HG02840 (cell line): ENCODE results near the gene ST6GALNAC3.

Experiments used
- ATAC-seq: cut with Tn5 transposase; IDR thresholded peaks from one replicate; pipeline ENCODE4 v1.9.1; 2021; ENCODE audit warnings: mild to moderate bottlenecking, moderate library complexity, moderate number of reproducible peaks; ENCODE audit not compliant: unreplicated experiment, low FRiP score

Gene ST6GALNAC3

DNA sequence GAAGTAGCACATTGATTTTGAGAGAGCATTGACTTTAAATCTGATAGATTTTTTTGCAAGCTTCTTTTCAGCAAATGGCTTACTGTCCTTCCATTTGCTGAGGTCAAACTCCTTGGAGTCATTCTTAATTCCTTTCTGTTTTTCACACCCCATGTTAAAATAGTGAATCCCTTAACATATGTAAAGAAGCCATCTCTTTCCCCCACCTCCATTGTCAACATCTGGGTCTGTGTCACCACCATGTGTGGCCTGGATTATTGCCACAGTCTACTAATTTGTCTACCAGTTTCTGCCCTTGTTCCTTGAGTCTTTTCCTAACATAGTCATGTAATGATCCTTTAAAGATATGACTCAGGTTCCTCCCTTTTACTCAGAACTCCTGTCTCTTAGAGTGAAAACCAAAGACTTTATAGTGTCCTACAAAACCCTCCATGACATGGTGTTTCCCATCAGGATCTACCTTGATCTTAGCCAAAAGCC is 104.7 kb downstream of the ST6GALNAC3 start:
- ATAC-seq = no peak

- no peak for ATAC-seq
Observed at GRCh38 chr1:76185207-76185606, 110.7 kb downstream of the ST6GALNAC3 start.

DNA sequence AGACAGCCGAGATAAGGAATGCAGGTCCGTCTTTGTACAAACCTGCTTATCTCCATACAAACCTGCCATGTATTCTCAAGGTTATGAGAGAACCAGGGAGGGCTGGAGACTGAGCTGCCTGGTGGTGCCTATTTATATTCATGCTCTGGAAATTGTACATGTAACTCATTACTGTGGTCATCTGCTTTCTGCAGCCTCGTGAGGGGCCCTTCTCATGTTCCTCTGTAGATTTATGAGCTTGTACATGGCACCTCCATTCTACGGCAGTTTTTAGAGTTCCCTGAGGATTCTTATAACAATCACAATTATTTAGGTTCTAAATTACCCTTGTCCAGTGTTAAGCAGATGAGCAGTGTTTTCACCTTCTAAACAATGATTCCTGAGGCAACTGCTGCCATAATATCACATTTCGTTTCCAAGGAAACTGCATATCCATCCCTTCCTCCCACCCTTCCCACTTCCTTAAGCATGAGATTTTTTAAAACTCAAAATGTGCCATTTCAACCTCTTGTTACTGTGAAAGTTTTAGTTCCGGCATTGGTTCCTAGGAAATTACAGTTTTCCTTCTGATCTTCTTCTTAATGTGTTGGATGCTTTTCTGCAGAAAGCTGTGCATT is 112.1 kb downstream of the ST6GALNAC3 start:
- no peak for ATAC-seq

- no peak for ATAC-seq
Observed at GRCh38 chr1:76187436-76187835, 112.9 kb downstream of the ST6GALNAC3 start.

DNA sequence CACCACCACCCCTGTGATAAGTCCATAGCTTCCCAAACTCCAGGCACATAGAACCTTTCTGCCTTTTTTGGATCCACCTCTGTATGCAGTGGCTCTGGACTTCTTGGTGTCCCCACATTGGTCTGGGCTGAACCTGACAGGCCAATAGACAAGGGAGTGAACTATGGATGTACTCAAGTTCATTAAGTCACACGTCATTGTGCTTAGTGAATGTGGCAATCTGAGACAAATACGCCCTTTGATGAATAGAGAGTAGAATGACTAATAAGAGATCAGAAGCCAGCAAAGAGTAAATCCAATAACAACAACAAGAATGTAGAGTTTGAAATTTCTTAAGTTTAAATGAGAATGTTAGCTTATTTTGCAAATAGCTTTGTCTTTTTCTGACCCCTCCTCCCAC is 114.8 kb downstream of the ST6GALNAC3 start:
- ATAC-seq = no peak

GRCh38 chr1:76190749-76191424 is 116.3 kb downstream of the ST6GALNAC3 start:
- no peak for ATAC-seq

DNA sequence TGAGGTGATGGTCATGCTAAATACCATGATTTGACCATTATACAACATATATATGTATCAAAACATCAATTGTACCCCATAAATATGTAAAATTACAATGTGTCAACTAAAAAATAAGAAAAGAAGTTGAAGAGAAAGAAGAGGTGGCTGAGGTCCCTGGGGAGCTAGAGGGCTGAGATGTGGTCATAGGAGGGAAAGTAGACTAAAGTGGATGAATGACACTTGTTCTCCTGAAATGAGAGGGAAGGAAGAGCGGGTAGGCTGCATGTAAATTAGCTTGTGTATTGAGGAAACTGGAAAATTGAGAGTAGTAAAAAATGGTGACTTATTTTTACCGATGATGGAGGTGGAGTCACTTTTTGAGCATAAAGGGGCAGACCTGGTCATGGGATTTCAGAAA is 117.0 kb downstream of the ST6GALNAC3 start:
- no peak for ATAC-seq

DNA sequence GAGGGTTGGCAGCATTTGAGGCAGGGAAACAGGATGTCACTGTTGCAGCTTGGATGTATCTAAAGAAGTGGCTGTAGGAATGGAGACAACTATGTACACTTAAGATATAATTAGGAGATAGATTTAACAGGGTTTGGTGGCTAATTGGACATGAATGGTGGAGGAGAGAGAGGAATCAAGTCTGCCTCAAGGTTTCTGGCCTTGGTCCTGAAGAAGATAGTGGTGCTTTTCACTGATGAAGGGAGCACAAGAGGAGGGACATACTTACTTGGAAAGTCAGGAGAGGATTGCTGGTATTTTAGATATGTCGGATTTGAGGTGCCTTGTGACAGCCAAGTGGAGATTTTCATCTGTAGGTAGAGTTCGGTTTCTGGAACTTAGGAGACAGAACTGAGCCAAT is 123.9 kb downstream of the ST6GALNAC3 start:
- no peak for ATAC-seq

- no peak for ATAC-seq
Observed at GRCh38 chr1:76202670-76203069, 128.1 kb downstream of the ST6GALNAC3 start.

GRCh38 chr1:76203127-76203526 is 128.6 kb downstream of the ST6GALNAC3 start:
- ATAC-seq = no peak

- ATAC-seq = no peak
Observed at GRCh38 chr1:76209238-76209637, 134.7 kb downstream of the ST6GALNAC3 start.

- no peak for ATAC-seq
Observed at GRCh38 chr1:76209648-76210047, 135.1 kb downstream of the ST6GALNAC3 start.

- no peak for ATAC-seq
Observed at GRCh38 chr1:76210160-76210559, 135.6 kb downstream of the ST6GALNAC3 start.

DNA sequence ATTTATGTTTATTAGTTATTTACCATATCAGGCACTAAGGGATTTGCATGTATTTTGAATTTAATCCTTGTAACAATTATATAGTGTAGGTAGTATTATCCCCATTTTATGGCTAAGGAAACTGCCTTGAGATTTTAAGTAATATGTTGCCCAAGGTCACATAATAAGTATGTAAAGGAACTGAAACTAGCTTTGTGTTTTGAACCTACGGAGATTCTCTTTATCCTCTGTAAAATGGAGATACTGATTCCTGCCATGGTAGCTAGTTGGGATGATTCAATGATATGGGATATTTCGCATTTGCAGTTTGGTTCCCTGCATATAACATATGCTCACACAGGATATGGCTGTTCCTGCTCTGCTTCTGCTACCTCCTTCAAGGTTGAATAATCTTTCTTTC is 144.3 kb downstream of the ST6GALNAC3 start:
- no peak for ATAC-seq

GRCh38 chr1:76219366-76219818 is 144.8 kb downstream of the ST6GALNAC3 start:
- no peak for ATAC-seq

DNA sequence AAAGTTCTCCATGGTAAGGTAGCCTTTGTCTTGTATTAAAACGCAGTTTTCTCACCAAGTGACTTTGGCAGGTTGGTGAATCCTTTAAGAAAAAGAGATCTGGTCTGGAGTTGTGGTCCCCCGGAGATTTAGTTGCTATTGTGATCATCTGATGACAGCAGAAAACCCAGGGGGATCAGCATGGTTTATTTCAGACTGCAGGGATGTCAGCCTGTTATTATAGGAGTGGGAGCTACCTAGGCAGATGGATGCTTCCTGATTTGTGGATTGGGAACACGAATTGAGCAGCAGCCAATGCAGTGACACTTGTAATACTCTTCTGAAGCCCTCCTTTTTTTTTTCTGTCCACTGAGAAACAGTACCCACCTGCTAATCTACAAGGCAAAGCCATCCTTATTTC is 150.2 kb downstream of the ST6GALNAC3 start:
- ATAC-seq = no peak

- no peak for ATAC-seq
Observed at GRCh38 chr1:76225526-76225925, 151.0 kb downstream of the ST6GALNAC3 start.

- ATAC-seq = no peak
Observed at GRCh38 chr1:76227621-76228020, 153.1 kb downstream of the ST6GALNAC3 start.

DNA sequence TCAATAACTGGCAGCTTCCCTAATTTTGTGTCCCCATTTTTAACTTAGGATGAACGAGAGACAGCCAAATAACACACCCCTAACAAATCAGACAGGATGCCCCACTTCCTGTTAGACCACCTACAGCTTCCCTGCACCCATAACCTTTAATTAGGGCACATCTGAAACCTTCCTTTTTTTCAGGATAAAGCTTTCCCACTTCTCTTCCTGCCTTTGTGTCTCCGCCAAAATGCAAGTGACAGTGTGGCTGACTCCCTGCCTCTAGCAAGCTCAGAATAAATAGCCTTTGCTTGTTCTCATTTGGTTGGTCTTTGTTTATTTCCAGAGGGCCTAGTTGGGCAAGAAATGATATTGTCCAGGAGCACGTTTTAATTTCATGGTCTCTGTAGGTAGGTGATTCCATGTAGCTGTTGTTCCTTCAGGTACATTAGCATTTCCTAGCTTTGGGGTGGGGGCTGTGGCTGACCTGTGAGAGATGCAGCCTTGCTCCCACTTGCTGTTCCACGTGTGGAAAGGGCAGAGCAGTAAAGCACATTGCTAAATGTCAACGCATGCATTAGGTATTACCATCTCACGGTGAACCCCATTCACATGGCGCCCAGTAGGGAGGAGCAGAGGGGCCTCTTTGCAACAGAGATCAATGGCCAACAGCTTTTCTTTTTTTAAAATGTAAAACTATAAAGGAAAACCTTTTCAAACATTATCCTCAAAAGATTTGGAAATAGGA is 154.9 kb downstream of the ST6GALNAC3 start:
- no peak for ATAC-seq

- ATAC-seq = no peak
Observed at GRCh38 chr1:76230842-76231281, 156.3 kb downstream of the ST6GALNAC3 start.

DNA sequence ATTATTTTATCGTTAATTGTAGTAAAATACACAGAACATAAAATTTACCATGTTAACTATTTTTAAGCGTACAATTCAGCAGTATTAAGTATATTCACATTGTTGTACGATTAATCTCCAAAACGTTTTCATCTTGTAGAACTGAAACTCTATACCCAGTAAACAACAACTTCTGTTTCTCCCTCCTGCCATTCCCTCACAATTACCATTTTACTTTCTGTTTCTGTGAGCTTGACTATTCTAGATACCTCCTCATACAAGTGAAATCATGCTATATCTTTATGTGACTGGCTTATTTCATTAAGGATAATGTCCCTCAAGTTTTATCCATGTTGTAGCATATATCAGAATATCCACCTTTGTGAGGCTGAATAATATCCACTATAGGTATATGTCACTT is 156.8 kb downstream of the ST6GALNAC3 start:
- ATAC-seq = no peak
